ENCODE measurements around the gene HHIPL1. TPM values are rescaled to one million over a fixed set of nuclear protein-coding genes. Genes with fewer than 3 reads are reported as not detected.
"Not testable (repeated sequence)": the region's sequence is repeated elsewhere in the genome, so short reads cannot be mapped to it uniquely, and the experiment has no call there.

HHIPL1 gene
- total RNA-seq, 1 experiment from 2014 or later = not detected

- DNase-seq (ENCODE audit: low spot score) = no peak
Observed at GRCh38 chr14:99633141-99633540, 11.8 kb upstream of the HHIPL1 start.

- DNase-seq (ENCODE audit: low spot score) = no peak
Observed at GRCh38 chr14:99633918-99634317, 11.0 kb upstream of the HHIPL1 start.

GRCh38 chr14:99634443-99634842, 10.5 kb upstream of the HHIPL1 start:
- DNase-seq (ENCODE audit: low spot score) = no peak

- no peak for DNase-seq (ENCODE audit: low spot score)
Observed at GRCh38 chr14:99635116-99635515, 9.8 kb upstream of the HHIPL1 start.

DNA sequence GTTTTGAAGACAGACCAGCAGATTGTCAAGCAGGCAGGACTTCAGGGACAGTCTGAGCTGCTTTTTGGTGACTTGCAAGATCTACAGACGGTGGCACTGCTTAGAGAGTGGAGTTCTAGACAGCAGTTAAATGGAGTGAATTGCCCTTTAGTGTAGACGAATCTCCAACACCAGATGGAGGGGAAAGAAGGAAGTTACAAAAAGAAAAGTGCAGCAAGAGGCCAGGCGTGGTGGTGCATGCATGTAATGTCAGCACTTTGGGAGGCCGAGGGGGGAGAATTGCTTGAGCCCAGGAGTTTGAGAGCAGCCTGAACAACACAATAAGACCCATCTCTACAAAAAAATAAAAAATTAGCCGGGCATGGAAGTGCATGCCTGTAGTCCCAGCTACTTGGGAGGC, 8.4 kb upstream of the HHIPL1 start:
- no peak for DNase-seq (ENCODE audit: low spot score)

GRCh38 chr14:99637624-99638023, 7.3 kb upstream of the HHIPL1 start:
- DNase-seq (ENCODE audit: low spot score) = no peak

DNA sequence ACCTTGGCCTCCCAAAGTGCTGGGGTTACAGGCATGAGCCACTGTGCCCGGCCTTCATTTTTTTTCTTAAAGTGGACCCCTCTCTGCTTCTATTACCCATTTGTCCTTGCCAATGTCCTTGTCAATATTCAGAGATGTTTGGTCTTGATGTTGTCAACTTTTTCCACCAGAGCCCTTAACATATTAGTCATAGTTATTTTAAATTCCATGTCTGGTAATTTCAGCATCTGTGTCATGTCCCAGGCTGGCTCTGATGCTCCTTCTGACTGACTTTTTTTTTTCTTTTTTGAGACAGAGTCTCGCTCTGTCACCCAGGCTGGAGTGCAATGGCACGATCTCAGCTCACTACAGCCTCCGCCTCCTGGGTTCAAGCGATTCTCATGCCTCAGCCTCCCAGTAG, 2.2 kb upstream of the HHIPL1 start:
- DNase-seq (ENCODE audit: low spot score) = not testable (repeated sequence)

DNA sequence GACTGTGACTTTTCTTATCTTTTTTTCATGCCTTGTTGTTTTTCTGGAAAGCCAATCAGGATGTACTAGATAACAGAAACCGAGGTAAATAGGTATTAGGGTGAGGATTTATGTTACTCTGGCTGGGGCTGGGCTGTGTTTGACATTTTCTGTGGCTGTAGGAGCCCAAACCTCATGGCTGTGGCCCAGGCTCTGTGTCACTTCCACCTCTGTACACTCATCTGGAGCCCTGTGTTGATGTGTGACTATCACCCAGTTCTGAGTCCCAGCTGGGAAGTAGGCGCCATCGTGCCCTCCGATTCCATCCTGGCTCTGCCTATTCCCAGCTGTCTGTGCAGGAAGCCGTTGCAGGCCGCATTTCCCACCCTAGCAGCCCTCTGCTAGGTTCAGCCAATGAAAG, 1.6 kb upstream of the HHIPL1 start:
- DNase-seq (ENCODE audit: low spot score) = no peak

GRCh38 chr14:99644035-99644587, 818 bp upstream of the HHIPL1 start:
- DNase-seq (ENCODE audit: low spot score) = no peak

GRCh38 chr14:99645545-99646505, 896 bp downstream of the HHIPL1 start:
- DNase-seq (ENCODE audit: low spot score) = no peak

DNA sequence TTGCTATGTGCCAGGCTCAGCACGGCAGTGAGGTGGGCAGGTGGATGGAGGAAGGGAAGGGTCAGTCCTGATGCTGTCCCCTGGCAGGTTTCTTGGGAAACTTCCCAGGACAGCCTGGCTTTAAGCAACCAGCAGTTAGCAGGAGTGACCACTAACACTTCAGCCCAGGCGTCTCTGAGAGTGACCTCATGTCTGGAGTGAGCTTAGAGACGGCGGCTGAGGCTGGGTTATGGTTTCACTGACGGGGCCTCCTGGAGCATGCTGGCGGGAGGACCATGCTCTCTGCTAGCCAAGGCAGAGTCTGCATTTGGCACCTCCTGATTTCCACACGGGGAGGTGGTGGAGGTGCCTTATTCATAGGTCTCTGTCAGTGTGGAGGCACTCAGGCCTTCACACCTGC, 2.5 kb downstream of the HHIPL1 start:
- DNase-seq (ENCODE audit: low spot score) = no peak

DNA sequence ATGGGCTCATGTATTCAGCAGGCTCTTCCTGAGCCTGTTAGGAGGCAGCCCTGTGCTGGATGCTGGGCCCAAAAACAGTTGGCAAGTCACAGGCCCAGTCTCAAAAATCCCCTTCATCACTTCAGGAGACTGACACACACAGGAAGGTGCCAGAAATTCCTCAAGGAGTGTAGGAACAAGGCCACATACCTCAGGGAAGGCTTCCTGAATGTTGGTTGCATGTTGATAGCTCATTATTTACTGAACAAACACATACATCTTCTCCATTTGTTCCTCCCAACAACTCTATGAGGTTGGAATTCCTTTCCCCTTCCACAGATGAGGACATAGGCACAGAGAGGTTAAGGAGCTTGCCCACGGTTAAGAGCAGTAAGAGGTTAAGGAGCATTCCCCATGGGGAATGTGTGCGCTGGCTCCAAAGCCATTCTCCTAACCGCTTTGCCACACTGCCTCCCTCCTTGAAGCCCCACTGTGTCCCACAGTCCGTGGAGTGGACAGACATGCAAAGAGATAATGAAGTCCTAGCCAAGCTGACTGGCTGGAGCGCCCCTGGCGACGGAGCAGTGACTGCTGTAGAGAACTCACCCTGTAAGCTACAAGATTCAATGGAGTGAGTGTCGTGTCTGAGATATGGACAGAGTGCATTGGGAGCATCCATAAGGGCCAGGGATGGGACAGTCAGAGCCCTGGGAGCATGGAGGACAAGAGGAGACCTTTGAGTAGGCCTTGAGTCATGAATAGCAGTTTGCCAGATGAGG, 3.3 kb downstream of the HHIPL1 start:
- no peak for DNase-seq (ENCODE audit: low spot score)

DNA sequence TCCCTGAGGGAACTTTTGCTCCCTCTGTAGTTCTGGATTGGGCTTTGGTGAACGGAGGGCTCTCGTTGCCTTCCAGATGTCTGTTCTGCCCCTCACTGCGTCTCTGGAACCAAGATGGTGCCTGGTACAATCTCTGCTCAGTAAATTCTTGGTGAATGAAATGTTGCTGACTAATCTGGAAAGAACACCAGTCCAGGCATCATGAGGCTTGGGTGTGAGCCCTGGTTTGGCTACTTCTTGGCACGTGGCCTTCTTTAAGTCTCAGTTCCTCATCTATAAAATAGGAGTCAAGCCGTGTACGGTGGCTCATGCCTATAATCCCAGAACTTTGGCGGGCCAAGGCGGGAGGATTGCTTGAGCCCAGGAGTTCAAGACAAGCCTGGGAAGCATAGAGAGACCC, 4.3 kb downstream of the HHIPL1 start:
- DNase-seq (ENCODE audit: low spot score) = no peak

- no peak for DNase-seq (ENCODE audit: low spot score)
Observed at GRCh38 chr14:99649643-99650042, 4.7 kb downstream of the HHIPL1 start.

DNA sequence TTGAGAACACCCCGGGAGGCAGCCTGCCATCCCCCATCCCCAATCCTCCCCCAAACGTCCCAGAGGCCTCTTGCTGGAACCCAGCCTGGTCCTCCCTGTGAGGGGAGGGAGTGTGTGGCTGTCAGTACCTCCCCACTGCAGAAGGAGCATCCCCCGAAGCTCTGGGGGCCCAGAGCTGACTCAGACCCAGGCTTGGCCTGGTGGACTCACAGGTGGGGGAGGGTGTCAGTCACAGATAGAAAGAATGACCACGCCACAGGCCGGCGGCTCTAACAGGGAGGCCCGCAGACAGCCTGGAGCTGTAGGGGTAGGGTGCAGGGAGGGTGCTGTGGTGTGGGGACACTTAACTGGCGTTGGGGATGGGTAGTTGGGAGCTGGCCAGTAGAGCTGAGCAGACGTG, 5.3 kb downstream of the HHIPL1 start:
- DNase-seq (ENCODE audit: low spot score) = no peak

- no peak for DNase-seq (ENCODE audit: low spot score)
Observed at GRCh38 chr14:99651953-99652746, 7.2 kb downstream of the HHIPL1 start.

DNA sequence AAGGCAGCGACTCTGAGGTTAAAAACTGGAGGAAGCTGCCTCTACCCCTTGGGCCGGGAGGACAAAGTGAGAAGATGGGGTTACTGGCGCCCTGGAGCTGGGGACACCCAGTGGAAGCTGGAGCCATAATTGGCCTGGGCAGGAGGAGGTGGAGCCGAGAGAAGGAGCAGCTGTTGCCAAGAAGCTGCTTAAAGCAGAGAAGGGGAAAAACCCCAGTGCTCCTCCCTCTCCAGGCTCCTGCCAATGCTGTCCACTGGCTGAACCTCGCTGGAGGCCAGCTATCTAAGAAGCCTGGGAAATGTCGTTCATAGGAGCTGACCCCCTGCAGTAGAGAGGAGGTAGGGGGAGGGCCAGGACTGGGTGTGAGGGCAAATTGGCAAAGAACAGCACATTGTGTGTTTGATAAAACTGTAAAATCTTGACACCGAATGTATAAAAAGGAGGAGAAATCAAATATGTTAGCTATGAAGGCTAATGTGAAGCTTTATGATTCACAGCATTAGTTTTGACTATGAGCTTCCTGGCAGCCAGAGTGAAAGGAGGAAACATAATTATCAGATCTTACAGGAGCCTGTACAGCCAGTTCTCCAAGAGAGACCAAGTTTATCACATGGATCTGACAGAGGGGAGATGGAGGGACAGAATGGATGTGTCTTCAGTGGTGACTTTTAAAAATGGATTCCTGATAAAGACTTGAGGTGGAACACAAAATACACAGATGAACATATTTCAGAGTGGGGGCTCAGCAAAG, 9.5 kb downstream of the HHIPL1 start:
- DNase-seq (ENCODE audit: low spot score) = peak; percentile 38

GRCh38 chr14:99655521-99655920, 10.6 kb downstream of the HHIPL1 start:
- no peak for DNase-seq (ENCODE audit: low spot score)

DNA sequence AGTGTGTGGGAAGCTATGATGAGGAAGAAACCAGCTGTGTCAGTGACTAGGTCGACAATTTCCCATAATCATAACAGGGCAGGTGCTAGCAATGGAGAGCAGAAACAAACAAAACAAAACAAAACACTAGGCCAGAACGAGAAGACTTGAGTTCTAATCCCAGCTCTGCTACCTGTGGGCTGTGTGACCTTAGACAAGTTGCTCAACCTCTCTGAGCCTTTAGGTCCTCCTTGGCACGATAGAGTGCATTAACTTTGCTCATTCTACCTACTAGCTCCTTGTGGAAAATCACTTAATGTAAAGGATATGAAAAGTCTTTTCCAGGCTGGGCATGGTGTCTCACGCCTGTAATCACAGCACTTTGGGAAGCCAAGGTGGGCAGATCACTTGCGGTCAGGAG, 11.2 kb downstream of the HHIPL1 start:
- DNase-seq (ENCODE audit: low spot score) = no peak

- DNase-seq (ENCODE audit: low spot score) = no peak
Observed at GRCh38 chr14:99657645-99658155, 12.8 kb downstream of the HHIPL1 start.

Measured in HT-29 (cell line).